WERI-Rb-1 (cell line): Measurements from ENCODE around the gene MYADML2.

Source experiments
- DNase-seq: peaks from one replicate; pipeline ENCODE4 v3.0.0-alpha.2; 2020
- H3K27ac ChIP-seq: fragments of 250-450 bp; sonication (Bioruptor Pico); 2 replicates; pipeline ENCODE4 v1.5.1; 2020; ENCODE audit warnings: mild to moderate bottlenecking, moderate library complexity
- H3K27me3 ChIP-seq: fragments of 250-450 bp; sonication (Bioruptor Pico); 2 replicates; pipeline ENCODE4 v1.5.1; 2021; ENCODE audit warnings: mild to moderate bottlenecking, low read depth, moderate library complexity; ENCODE audit not compliant: insufficient read depth, severe bottlenecking
- H3K36me3 ChIP-seq: fragments of 250-450 bp; sonication (Bioruptor Pico); 2 replicates; pipeline ENCODE4 v1.5.1; 2020; ENCODE audit warnings: mild to moderate bottlenecking, moderate library complexity
- H3K4me3 ChIP-seq: 2 replicates; pipeline ENCODE4 v1.5.1; 2011; ENCODE audit warnings: low read depth, mild to moderate bottlenecking, control low read depth, low read length
- H3K9me3 ChIP-seq: fragments of 250-450 bp; sonication (Bioruptor Pico); 2 replicates; pipeline ENCODE4 v1.5.1; 2021; ENCODE audit warnings: mild to moderate bottlenecking, moderate library complexity; ENCODE audit not compliant: severe bottlenecking
- CTCF ChIP-seq: IDR thresholded peaks from 2 replicates; pipeline ENCODE4 v1.5.1; 2011; ENCODE audit warnings: low read depth, mild to moderate bottlenecking, control low read depth, inconsistent platforms, low read length

The MYADML2 gene

GRCh38 chr17:81902023-81902652 is 44.9 kb downstream of the MYADML2 start, which contains the start of gene NPB:
Gene NPB (plus strand): TSS chr17:81902238. CDS start chr17:81902278, 40 bp downstream.
- Histone ChIP-seq H3K27ac (no peak within 1 kb of the TSS), H3K36me3 (peaks cover 71% of the 10 kb centered on the region), H3K4me3 (no peak within 1 kb of the TSS), H3K9me3 (no peaks in the 10 kb centered on the region), H3K27me3 (no peaks in the 10 kb centered on the region)
- TF ChIP-seq CTCF: no peak
- DNase-seq: no peak

GRCh38 chr17:81901167-81902022 is 45.6 kb downstream of the MYADML2 start:
- Histone ChIP-seq H3K27me3 (no peaks in the 10 kb centered on the region), H3K27ac (no peak overlapping the region), H3K9me3 (no peaks in the 10 kb centered on the region), H3K4me3 (no peak overlapping the region), H3K36me3 (peaks cover 71% of the 10 kb centered on the region)
- no peak for TF ChIP-seq CTCF
- no peak for DNase-seq

GRCh38 chr17:81900181-81900820 is 46.7 kb downstream of the MYADML2 start:
- no peak overlapping the region for H3K27ac ChIP-seq
- no peaks in the 10 kb centered on the region for H3K27me3 ChIP-seq
- TF ChIP-seq CTCF: no peak
- H3K9me3 ChIP-seq: no peaks in the 10 kb centered on the region
- no peak overlapping the region for H3K4me3 ChIP-seq
- H3K36me3 ChIP-seq: peaks cover 73% of the 10 kb centered on the region
- DNase-seq: no peak

GRCh38 chr17:81899514-81900166 is 47.4 kb downstream of the MYADML2 start:
- no peak for TF ChIP-seq CTCF
- Histone ChIP-seq H3K27me3 (no peaks in the 10 kb centered on the region), H3K27ac (no peak overlapping the region), H3K36me3 (peaks cover 72% of the 10 kb centered on the region), H3K4me3 (no peak overlapping the region), H3K9me3 (no peaks in the 10 kb centered on the region)
- no peak for DNase-seq

GRCh38 chr17:81898885-81899284 is 48.1 kb downstream of the MYADML2 start:
- TF ChIP-seq CTCF: no peak
- DNase-seq: no peak
- Histone ChIP-seq H3K36me3 (peaks cover 70% of the 10 kb centered on the region), H3K27ac (no peak overlapping the region), H3K4me3 (no peak overlapping the region), H3K27me3 (no peaks in the 10 kb centered on the region), H3K9me3 (no peaks in the 10 kb centered on the region)
